Articular chondrocyte of knee joint (primary cell): ENCODE measurements around the gene ANXA7. TPM values are rescaled to one million over a fixed set of nuclear protein-coding genes. Genes with fewer than 3 reads are reported as not detected.

Source experiments
- small RNA-seq: library from RNA; depleted of rRNA; stranded (forward); fragments of <200 nt; gene quantifications from one replicate; pipeline ENCODE3, GENCODE V24; 2012
- total RNA-seq: library from RNA; depleted of rRNA; stranded (reverse); fragments of >200 nt; gene quantifications from 2 replicates; pipeline ENCODE4 v1.2.3, GENCODE V29; 2012

Gene ANXA7
- 145 and 163 TPM in 2 replicates for total RNA-seq

GRCh38 chr10:73413528-73414229 lies at the start of gene ANXA7:
Gene ANXA7, minus strand, starts transcription at chr10:73414058. Its CDS starts 13,202 bp downstream, at chr10:73400856.

GRCh38 chr10:73433538-73433867 lies 19.6 kb upstream of the ANXA7 start, which contains the start of gene MSS51:
Gene MSS51, minus strand, starts transcription at chr10:73433561. Its CDS starts 5,277 bp downstream, at chr10:73428284.

DNA sequence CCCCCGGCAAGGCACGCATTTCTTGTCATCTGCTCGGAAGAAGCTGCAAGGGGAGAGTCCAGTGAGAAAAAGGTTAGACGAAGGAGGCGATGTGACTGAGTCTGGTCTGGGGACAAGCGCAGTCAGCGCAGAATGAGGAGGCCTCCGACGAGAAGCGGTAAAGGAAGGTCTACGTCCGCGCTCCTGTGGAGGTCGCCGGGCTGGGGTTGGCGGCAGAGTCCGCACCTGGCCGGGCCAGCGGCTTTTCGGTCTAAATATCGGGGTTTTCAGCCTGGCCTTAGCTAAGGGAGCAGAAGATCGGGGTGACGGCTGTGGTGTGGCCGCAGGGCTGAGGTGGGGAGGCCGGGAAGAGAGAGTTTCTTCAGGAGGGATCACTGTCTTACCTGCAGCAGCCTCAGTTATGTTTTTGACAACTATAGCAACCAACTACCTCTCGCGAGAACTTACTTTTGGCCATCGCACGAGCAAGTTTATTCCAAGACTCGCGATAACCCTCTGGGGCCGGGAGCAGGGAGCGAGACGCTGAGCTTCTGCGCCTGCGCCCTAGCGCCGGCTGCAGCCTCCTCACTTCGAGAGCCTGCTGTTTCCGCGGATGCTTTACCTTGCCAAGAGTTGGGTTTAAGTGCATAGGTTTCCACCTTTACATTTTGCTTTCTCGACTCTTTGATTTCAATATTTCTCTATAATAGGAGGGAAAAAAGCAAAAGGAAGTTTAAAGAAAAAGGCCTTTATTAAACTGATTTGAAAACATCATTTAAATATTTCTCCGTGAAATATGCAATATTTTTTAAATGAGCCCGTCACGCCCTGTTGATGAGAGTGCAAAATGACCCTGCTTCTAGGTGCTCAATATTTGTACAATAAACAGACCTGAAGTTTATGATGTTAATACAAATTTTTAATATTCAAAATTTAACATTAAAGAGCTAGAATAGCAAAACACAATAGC lies 55.3 kb downstream of the ANXA7 start, which contains the start of gene CFAP70:
Gene CFAP70, minus strand, starts transcription at position 534 of the 949 bp plus-strand sequence. CDS start 4,068 bp downstream, outside the sequence.

Small RNA genes lying within 50 kb of the gene (small RNA-seq; reads per million reads assigned to genes)
- gene RF00019 = not detected

Other genes starting within 250 kb of the ANXA7 start
- 43.1 and 43.5 TPM in 2 replicates for gene ECD, start 246.1 kb downstream of the ANXA7 start, total RNA-seq
- 34.0 and 37.4 TPM in 2 replicates for gene FAM149B1, start 245.9 kb downstream of the ANXA7 start, total RNA-seq
- 15.8 and 19.9 TPM in 2 replicates for gene DNAJC9, start 166.8 kb downstream of the ANXA7 start, total RNA-seq
- 74.5 and 81.9 TPM in 2 replicates for gene MRPS16, start 161.4 kb downstream of the ANXA7 start, total RNA-seq
- 1.8 and 3.6 TPM in 2 replicates for gene CFAP70, start 55.2 kb downstream of the ANXA7 start, total RNA-seq
- gene MSS51, start 19.5 kb upstream of the ANXA7 start, total RNA-seq = 2.5 and 3.1 TPM in 2 replicates
- 48.3 and 54.6 TPM in 2 replicates for gene PPP3CB, start 82.0 kb upstream of the ANXA7 start, total RNA-seq
- gene USP54, start 177.3 kb upstream of the ANXA7 start, total RNA-seq = 12.8 and 16.1 TPM in 2 replicates
- 0.26 and 0.32 TPM in 2 replicates for gene MYOZ1, start 227.4 kb upstream of the ANXA7 start, total RNA-seq
- gene SYNPO2L, start 242.0 kb upstream of the ANXA7 start, total RNA-seq = not detected in 2 replicates